LNCaP clone FGC (cell line): Measurements from ENCODE around the gene COPS9.

Experiments used
- DNase-seq: peaks from one replicate; pipeline ENCODE4 v3.0.0-alpha.2; 2011; ENCODE audit warnings: low read depth
- H3K4me3 ChIP-seq: 2 replicates; pipeline ENCODE4 v1.5.1; 2011; ENCODE audit warnings: mild to moderate bottlenecking, low read depth, low read length, control low read depth
- TF ChIP-seq, protein P1 (sequence below): IDR thresholded peaks from 2 replicates; pipeline ENCODE4 v1.5.1; 2012; ENCODE audit warnings: mild to moderate bottlenecking; ENCODE audit not compliant: control insufficient read depth, insufficient read depth; ENCODE audit errors: extremely low read depth

COPS9 gene

DNA sequence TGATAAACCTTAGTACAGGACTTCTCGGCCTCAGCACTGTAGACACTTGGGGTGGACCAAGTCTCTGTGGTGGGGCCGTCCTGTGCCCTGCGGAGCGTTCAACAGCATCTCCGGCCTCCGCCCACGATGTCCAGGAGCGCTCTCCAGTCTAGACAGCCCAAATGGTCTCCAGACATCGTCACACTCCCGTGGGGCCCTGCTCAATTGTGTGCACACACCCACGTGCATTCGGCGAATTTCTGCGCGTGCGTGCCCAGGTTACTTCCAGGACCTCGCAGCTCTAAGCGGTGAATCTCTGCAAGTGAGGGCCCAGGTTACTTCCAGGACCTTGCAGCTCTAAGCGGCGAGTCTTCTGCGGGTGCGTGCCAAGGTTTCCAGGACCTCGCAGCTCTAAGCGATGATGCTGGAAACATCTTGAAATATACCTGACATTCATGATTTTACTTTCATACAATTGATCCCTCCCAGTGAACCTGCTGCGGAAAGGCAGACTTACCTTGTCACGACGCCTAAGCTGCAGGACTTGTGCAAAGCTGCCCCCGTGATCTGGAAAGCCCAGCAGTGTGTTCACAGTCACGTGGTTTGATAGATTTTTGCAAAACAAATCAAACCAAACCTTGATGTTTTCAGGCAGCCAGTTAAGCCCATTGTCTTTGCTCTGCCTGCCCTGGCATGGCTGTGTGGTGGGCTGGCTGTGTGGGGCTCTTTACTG lies 20.5 kb upstream of the COPS9 start:
- TF ChIP-seq, protein P1, sequence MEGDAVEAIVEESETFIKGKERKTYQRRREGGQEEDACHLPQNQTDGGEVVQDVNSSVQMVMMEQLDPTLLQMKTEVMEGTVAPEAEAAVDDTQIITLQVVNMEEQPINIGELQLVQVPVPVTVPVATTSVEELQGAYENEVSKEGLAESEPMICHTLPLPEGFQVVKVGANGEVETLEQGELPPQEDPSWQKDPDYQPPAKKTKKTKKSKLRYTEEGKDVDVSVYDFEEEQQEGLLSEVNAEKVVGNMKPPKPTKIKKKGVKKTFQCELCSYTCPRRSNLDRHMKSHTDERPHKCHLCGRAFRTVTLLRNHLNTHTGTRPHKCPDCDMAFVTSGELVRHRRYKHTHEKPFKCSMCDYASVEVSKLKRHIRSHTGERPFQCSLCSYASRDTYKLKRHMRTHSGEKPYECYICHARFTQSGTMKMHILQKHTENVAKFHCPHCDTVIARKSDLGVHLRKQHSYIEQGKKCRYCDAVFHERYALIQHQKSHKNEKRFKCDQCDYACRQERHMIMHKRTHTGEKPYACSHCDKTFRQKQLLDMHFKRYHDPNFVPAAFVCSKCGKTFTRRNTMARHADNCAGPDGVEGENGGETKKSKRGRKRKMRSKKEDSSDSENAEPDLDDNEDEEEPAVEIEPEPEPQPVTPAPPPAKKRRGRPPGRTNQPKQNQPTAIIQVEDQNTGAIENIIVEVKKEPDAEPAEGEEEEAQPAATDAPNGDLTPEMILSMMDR = no peak

DNA sequence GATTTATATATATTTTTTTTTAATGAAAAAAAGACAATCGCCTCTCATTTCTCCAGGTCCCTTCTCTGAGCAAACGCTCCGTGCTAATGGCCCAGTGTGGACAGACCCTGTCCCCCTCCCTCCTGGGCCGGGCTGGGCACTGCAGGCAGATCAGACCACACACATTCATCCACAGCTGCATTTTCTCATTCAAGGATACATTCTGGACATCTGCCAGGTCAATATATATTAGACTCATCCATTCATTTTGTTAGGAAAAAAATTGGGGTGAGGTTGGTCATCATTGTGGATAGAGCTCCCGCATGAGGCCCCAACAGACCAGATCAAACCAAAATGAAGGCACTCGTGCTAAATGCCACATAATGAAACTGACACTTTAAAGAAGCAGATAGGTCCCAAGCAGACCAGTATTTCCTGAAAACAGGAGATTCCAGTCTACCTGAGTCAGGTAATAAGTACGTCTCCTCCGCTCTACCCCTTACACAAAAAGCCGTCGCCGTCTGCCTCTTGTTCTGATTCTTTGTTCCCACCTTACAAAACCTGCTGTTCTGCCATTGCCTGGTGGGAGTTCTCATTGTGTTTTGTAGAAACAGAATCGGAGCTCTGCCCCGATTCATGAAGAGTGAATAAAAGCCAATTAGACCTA lies 19.8 kb upstream of the COPS9 start:
- H3K4me3 ChIP-seq = no peak overlapping the region
- no peak for DNase-seq
- TF ChIP-seq, protein P1 = no peak

More for the DNA sequence above, 20.5 kb upstream of the COPS9 start:
- no peak overlapping the region for H3K4me3 ChIP-seq
- no peak for DNase-seq

DNA sequence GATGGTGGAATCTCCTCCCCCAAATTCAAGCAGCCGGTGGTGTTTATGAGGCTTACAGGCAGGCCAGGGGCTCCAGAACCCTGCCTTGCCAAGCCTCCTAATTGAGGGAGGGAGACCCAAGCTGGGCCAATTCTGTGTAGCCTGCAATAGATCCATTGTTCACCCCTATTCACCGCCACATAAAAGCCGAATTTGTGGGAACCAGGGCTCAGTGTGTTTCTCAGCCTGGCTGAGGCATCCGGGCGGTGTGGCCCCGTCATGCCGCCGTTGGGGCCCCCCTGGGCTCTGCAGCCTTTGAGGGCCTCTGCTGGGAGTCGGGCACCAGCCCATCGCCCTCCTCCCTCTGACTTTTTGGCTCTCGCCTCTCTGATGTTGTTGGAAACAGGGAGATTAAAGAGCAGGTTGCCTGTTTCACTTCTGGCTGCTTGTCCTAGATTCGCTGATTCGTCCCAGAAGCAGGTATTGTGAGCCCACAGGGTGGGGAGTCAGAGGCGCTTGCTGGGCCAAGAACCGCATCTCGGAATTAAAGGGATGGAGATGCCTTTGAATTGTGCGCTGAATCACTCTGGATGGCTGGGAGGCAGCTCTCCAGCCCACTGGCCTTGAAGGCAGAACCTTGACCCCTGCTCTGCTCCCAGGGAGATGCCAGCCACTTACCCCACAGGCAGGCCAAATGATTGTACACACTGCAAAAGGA lies 19.1 kb upstream of the COPS9 start:
- DNase-seq = no peak
- TF ChIP-seq, protein P1 = no peak
- no peak overlapping the region for H3K4me3 ChIP-seq

DNA sequence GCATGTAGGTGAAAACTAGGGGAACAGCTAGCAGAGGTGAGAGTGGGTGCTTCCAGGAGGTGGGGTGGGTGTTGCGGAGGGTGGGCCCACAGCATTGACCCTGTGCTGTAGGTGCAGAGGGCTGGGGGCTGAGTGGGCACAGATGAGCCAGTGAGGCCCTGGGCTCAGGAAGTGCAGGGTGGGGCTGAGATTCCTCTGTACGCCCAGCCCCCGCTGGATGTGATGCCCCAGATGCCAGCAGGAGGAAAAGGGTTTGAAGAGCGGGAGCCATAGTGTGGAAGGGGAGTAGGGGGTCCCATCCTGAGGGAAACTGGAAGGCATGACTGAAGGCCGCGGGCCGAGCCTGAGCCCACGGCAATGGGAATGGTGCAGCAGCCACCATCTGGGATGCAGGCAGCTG lies 18.5 kb upstream of the COPS9 start:
- TF ChIP-seq, protein P1 = no peak
- no peak overlapping the region for H3K4me3 ChIP-seq
- no peak for DNase-seq

DNA sequence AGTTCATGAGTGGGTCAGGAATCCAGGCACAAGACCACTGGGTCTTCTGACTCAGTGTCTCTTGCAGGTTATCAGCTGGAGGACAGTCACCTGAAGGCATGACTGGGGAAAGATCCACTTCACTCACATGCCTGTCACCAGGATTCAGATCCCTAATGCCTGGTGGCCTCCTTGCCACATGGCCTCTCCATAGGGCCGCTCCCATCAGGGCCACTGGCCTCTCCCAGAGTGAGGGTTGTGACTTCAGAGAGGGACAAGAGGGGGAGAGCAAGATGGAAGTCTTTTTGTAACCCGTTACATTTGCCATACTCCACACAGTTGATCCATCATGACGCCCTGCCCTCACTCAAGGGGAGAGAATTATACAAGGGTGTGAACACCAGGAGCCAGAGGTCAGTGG lies 17.3 kb upstream of the COPS9 start:
- TF ChIP-seq, protein P1 = no peak
- no peak for DNase-seq
- no peak overlapping the region for H3K4me3 ChIP-seq

DNA sequence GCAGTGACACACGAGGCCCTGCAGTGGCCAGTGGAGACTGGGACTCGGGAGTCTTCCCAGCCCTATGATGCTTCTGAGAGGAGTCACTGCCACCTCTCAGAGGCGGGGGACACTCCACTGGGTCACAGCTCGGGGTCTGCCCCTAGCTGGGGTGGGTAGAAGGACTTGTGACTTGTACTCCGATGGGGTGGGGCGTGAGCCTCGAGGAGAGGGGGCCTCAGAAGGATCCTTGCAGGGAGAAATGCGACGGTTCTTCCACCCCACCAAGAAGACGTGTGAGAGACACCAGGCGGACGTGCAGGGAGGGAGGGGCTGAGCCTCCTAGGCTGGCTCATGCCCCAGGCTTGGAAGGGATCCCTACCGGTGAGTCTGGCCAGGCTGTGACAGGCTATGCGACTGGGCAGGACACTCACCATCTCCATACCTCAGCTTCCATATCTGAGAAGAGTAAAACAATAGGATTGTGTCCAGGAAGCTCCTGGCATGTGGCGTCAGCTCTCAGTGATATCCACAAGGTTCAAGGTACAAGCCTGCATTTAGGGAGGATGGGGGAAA lies 15.4 kb upstream of the COPS9 start:
- TF ChIP-seq, protein P1 = no peak
- no peak overlapping the region for H3K4me3 ChIP-seq
- DNase-seq = peak; percentile 13
